ENCODE data around the gene CCDC112.

DNA sequence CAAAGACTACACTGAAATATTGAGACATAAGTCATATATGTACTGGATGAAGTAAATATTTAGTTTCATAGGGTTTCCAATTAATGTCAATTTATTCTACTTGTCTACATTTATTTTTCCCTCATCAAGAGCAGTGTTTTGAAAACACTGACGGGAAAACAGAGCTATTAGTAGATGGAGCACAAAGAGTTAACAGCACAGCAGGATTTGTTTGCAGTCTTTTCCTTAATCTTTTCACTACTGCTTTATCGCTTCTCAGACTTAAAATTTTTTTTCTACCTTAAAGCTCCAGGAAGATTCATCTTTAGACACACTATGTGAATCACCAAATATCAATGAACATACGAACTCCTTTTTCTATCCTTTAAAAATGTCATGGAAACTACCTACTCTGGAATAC lies 59.4 kb downstream of the CCDC112 start:
- no peak for TF ChIP-seq POLR2A (IDR thresholded peaks at IDR 0.05; ENCODE audit: low read depth, low read length)
- TF ChIP-seq, protein P1, sequence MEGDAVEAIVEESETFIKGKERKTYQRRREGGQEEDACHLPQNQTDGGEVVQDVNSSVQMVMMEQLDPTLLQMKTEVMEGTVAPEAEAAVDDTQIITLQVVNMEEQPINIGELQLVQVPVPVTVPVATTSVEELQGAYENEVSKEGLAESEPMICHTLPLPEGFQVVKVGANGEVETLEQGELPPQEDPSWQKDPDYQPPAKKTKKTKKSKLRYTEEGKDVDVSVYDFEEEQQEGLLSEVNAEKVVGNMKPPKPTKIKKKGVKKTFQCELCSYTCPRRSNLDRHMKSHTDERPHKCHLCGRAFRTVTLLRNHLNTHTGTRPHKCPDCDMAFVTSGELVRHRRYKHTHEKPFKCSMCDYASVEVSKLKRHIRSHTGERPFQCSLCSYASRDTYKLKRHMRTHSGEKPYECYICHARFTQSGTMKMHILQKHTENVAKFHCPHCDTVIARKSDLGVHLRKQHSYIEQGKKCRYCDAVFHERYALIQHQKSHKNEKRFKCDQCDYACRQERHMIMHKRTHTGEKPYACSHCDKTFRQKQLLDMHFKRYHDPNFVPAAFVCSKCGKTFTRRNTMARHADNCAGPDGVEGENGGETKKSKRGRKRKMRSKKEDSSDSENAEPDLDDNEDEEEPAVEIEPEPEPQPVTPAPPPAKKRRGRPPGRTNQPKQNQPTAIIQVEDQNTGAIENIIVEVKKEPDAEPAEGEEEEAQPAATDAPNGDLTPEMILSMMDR (conservative IDR thresholded peaks at IDR 0.05; ENCODE audit: low read depth, low read length) = no peak
- no peak for TF ChIP-seq MAFK (IDR thresholded peaks at IDR 0.05; ENCODE audit: low read depth, low read length)

Measured in IMR-90 (cell line).